ENCODE measurements around the gene MAP4K3.

MAP4K3 gene

GRCh38 chr2:39443009-39443408 lies 5.9 kb upstream of the MAP4K3 start:
- no peak for DNase-seq

- peak; percentile 62 for DNase-seq
Observed at GRCh38 chr2:39437522-39438296, 624 bp upstream of the MAP4K3 start.

GRCh38 chr2:39435741-39436591 lies 1.1 kb downstream of the MAP4K3 start:
- DNase-seq = no peak

GRCh38 chr2:39435234-39435633 lies 1.9 kb downstream of the MAP4K3 start:
- no peak for DNase-seq

- DNase-seq = no peak
Observed at GRCh38 chr2:39434233-39434897, 2.7 kb downstream of the MAP4K3 start.

DNA sequence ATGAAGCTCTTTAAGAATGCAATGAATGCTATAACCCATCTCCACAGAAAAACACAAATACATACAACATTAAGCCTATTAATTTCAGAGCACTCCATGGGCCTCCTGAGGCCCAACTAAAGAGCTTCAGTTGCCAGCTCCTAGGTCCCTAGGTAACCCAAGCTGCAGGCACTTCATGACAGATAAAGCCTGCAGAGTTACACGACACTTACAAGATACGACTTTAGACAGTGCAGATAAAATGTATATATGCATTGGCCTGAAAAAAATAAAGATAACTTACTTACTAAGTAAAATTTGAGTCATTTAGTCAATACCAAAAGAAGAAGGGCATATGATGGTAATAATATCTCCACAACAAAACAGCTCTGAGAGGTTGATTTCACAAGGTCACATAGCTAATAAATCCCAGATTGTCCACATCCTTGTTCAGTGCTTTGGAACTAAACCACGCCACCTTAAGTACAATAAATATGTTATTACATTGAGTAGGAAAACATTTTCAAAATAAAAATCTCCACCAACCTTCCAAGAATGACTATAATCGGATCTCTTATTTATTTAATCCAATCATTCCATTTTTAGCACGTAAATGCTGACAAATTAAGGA lies 3.4 kb downstream of the MAP4K3 start:
- no peak for DNase-seq

GRCh38 chr2:39432701-39433100 lies 4.4 kb downstream of the MAP4K3 start:
- no peak for DNase-seq

DNA sequence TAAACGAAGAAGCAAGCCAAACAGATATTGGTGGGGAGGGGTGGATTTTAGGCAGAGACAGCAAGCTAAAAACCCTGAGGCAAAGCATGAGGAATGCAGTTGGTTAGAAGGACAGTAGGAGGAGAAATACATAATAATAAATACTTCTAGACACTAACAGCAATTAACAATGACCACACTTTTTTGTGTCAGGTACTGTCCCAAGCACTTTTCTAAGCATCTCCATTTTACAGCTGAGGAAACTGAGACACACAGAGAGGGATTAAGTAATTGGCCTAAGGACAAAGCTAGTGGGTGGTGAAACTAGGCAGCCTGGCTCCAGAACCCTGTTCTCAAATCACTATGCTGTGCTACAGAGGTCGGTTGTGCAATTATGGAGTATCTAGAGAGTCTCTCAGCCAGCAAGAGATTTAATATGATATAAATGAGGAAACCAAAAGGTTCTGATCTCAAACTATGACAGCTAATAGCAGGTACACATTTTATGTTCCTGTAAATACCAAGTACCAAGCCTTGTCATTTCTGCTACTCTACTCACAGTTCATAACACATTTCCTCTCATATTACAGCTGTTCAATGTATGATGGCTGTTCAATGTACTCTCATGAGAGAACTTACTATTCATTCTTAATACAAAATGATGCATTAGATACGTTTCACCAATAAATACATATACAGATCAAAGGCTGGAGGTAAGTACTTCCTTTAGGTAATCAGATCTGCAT lies 5.3 kb downstream of the MAP4K3 start:
- DNase-seq = no peak

GRCh38 chr2:39429746-39430145 lies 7.3 kb downstream of the MAP4K3 start:
- DNase-seq = no peak

GRCh38 chr2:39424951-39425350 lies 12.1 kb downstream of the MAP4K3 start:
- no peak for DNase-seq

DNA sequence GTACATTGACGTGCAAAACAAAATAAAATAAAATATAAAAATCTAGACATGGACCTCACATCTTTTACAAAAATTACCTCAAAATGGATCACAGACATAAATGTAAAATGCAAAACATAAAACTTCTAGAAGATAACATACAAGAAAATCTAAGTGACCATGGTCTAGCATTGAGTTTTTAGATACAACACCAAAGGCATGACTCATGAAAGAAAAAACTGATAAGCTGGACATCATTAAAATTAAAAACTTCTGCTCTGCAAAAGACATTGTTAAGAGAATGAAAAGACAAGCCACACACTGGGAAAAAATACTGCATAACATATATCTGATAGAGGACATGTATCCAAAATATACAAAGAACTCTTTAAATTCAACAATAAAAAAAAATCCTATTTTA lies 14.4 kb downstream of the MAP4K3 start:
- no peak for DNase-seq

DNA sequence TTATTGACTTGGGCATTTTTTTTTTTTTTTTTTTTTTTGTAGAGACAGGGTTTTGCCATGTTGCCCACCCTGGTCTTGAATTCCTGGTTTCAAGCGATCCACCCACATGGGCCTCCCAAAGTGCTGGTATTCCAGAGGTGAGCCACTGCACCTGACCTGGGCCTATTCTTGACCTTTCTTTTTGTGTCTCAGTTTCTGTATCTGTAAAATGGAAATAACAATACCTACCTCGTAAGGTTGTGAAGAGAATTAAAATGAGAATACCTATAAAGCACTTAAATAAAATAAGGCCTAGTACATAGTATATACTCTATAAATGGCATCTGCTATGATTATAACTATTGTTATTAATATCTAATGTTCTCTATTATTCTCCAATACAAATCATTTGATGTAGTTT lies 15.7 kb downstream of the MAP4K3 start:
- no peak for DNase-seq

GRCh38 chr2:39419282-39420223 lies 17.5 kb downstream of the MAP4K3 start:
- no peak for DNase-seq

DNA sequence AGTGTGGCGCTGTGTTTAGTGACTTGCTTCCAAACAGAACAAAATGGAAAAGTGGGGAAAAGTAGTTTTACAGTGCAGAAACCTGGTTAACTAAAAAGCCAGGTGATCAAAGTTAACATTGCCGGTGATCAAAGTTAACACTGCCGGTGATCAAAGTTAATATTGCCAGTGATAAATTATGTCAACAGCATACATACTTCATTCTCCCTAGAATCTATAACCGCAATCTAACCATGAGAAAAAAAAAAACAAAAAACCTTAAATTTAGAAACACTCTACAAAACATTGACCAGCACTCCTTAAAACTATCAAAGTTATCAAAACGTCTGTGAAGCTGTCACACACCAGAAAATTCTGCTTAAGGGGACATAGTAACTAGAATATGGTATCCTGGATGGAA lies 18.6 kb downstream of the MAP4K3 start:
- no peak for DNase-seq

- no peak for DNase-seq
Observed at GRCh38 chr2:39416140-39416539, 20.9 kb downstream of the MAP4K3 start.

DNA sequence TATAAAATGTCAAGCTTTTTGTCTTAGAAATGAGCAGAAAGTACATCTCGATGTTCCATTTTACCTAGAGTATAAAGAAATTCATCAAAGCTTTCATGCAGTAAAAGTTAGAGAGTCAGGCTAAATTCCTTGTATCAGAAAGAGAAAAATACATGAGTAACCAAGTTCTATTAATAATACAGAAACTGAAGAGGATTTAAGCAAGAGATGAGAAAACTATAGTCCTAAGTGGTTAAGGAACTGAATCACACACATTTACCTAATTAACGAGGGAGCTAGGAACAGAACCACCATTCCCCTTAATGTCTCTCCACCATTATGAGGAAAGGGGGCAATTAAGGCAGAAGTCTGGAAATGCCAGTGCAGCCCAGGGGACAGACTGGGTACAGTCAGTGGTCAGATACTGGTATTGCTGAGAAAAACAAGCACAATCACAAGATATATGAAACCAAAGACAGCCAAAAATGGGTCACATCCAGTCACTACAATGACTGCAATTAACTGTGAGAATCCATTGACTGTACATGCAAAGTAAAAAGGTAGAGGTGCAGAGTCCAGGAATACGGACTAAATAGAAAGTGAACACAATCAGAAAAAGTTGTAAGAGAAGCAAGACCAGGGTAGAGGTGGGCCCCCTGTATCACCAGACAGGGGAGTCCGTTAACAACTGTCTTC lies 23.9 kb downstream of the MAP4K3 start:
- DNase-seq = no peak

- DNase-seq = no peak
Observed at GRCh38 chr2:39411181-39411944, 25.7 kb downstream of the MAP4K3 start.

DNA sequence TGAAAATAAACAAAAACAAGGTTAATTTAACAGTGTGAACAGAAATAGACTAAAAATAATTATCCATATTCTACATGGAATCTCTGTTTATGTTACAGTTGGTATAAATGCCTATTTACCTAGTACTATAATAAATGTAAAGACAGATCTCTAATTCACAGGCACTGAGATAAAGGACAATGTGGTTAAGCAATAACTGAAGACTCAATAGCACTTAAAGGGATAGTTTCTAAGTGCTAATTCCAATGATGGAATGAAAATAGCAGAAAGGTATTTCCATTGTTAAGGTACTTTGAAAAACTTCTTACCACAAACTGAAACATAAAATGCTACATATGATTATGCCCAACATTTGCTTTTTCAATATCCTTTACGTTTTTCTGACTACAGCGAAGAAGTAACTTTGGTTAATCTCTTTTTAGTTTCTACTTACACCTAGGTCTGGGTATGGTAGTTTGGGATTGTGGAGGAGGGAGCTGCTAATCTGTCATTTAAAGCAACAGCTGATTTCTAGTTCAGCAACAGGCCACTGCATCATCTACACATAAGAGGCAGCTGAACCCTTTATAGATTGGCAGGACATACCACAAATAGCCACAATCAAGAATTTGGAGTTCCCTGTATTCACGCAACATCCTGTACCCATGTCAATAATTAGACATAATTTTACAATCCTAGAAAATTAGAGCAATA lies 27.2 kb downstream of the MAP4K3 start:
- no peak for DNase-seq

Data from activated T-cell treated with anti-CD3 and anti-CD28 coated beads, Interleukin-2, amount 50 U/mL, for 48 hours (primary cell).